Frontal cortex (tissue), 4 donors: ENCODE measurements around the gene KCNAB1. TPM values are rescaled to one million over a fixed set of nuclear protein-coding genes. Genes with fewer than 3 reads are reported as not detected.
"Not testable (repeated sequence)": the region's sequence is repeated elsewhere in the genome, so short reads cannot be mapped to it uniquely, and the experiment has no call there.

Source experiments
- DNase-seq, 2 donors: peaks; one replicate each; pipeline ENCODE4 v3.0.0; 2012; ENCODE audit warnings: low spot score in 2 of 2
- FAIRE-seq: peaks from 2 replicates; lab custom pipeline; 2012; peaks lifted over from hg19 to GRCh38; lab: Jason Lieb, UNC
- total RNA-seq: library from RNA; depleted of rRNA; stranded (reverse); fragments of >200 nt; gene quantifications from one replicate; pipeline ENCODE4 v1.2.3, GENCODE V29; 2014
- donor health status: control.
- donor health status: control.
- donor health status: control.

KCNAB1 gene
- 31.4 TPM for total RNA-seq

DNA sequence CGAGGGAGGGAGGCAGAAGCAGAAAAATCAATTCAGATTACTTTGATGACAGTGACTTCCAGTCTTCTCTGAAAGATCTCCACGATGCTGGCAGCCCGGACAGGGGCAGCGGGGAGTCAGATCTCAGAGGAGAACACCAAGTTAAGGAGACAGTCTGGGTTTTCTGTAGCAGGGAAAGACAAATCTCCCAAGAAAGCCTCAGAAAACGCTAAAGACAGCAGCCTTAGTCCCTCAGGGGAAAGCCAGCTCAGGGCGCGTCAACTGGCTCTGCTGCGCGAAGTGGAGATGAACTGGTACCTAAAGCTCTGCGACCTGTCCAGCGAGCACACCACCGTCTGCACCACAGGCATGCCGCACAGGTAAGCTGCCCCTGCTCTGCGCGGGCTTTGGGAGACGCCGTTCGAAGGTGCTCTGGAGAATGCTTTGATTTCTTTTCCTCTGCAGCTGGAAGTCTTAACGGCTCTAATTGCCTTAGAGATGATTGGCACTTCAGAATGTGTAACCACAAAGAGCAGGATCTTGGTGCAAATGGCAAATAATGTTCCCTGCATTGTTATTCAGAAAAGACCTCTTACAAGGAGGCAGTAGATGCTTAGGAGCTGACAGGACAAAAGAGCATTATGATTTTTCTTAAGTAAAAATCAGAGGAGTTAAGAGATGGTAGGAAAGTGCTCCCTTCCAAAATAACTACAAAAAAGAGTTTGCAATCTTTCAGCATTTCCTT, at the start of gene KCNAB1:
TSS of gene KCNAB1 (plus strand) at position 51 of the 724 bp plus-strand sequence.
- FAIRE-seq (no peak), DNase-seq (no peak)

DNA sequence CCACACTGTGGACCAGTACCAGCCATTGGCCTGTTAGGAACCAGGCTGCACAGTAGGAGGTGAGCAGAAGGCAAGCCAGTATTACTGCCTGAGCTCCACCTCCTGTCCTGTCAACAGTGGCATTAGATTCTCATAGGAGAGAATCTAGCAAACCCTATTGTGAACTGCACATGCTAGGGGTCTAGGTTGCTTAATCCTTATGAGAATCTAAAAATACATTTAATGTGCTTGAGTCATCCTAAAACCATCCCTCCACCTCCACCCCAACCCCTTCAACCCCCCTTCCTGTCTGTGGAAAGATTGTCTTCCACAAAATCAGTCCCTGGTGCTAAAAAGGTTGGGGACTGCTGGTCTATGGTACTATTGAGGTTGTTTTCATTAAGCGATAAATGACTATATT, 49.3 kb upstream of the KCNAB1 start:
- FAIRE-seq = no peak
- DNase-seq = no peak

DNA sequence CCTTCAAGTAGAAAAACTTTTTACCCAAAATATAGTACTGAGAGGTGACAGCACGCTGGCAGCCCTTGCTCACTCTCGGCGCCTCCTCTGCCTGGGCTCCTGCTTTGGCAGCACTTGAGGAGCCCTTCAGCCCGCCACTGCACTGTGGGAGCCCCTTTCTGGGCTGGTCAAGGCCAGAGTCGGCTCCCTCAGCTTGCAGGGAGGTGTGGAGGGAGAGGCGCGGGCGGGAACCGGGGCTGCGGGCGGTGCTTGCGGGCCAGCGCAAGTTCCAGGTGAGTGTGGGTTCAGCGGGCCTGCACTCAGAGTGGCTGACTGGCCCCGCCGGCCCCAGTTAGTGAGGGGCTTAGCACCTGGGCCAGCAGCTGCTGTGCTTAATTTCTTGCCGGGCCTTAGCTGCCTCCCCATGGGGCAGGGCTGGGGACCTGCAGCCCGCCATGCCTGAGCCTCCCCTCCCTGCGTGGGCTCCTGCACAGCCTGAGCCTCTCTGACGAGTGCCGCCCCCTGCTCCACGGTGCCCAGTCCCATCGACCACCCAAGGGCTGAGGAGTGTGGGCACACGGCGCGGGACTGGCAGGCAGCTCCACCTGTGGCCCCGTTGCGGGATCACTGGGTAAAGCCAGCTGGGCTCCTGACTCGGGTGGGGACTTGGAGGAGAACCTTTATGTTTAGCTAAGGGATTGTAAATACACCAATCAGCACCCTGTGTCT, 47.3 kb upstream of the KCNAB1 start:
- FAIRE-seq, DNase-seq: not testable (repeated sequence)

DNA sequence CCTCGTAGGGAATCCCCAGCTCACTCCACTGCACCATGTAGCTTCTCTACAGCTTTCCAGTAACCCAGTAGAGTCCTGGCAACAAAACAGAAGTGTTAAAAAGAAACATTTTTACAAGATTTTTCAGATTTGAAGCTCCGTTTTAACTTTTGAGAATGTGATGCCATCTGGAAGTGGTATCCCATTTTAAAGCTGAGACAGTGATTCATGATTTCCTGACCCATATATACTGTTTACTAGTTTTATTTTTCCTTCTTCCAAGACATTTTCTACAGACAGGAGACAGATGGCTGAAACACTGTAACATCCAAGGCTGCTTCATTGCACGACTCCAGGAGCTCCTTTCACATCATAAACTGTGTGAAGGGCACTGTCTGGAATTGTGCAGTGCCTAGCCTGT, 30.3 kb upstream of the KCNAB1 start:
- DNase-seq = no peak
- FAIRE-seq = no peak

DNA sequence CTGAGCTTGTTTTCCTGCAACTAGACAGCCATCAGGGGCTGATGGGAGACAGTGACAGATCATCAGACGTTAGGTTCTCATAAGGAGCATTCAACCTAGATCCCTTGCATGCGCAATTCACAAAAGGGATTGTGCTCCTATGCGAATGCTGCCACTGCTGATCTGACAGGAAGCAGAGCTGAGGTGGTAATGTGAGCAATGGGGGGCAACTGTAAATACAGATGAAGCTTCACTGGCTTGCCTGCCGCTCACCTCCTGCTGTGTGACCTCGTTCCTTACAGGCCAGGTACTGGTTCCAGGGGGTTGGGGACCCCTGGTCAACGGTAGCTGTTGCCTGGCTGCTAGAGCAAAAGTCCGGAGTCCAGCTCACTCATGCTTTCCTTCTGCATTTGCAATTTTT, 26.4 kb upstream of the KCNAB1 start:
- FAIRE-seq (no peak), DNase-seq (no peak)

DNA sequence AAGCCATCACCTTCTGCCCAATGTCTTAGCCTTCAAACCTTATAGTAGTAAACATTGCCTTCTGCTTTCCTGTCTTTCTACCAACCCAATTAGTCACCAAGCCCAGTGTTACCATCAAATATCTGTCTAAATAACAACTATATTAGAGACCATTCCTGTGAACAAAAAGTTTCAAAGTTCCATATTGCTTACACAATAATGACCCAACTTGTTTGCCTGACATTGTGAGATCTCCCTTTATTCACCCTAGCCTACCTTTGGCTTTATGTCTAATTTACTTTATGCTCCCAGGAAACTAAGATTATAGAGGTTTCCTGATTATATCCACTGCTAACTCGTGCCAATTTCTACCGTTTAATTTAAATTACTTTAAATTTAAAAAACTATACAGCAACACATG, 26.0 kb upstream of the KCNAB1 start:
- FAIRE-seq (no peak), DNase-seq (no peak)

DNA sequence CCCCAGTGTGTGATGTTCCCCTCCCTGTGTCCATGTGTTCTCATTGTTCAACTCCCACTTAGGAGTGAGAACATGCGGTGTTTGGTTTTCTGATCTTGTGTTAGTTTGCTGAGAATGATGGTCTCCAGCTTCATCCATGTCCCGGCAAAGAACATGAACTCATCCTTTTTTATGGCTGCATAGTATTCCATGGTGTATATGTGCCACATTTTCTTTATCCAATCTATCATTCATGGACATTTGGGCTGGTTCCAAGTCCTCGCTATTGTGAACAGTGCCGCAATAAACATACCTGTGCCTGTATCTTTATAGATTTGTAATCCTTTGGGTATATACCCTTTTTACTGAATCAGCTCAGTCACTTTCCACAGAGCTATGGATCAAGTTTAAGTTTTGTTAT, 24.7 kb upstream of the KCNAB1 start:
- FAIRE-seq = not testable (repeated sequence)

DNA sequence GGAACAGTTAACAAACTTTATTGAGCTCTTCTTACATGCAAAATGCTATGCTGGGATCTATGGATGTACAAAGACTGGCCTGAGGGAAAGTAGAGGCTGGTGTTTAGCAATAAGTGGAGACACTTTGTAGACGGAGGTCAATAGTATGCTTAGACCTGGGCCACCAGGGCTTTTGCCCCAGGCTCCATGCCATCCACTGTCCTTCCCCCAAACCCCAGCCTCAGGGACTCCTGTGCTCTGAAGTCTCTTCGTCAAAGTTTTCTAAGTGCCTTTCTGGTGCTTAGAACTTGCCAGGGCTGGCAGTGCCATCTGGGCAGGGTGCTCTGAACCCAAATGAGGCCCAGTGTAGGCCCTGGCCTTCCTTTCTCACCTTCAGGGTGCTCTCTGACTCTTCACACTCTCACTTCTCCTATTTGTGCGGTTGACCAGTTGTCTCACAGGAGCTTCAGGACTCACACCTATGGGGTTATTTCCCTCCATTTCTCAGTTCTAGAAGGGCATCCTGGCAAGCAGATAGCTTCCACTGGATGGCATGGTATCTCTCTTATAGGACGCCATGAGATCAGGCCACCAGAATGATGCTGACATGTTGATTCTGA, 21.8 kb upstream of the KCNAB1 start:
- no peak for FAIRE-seq
- DNase-seq = no peak

More for the DNA sequence above, 24.7 kb upstream of the KCNAB1 start:
- not testable (repeated sequence) for DNase-seq

DNA sequence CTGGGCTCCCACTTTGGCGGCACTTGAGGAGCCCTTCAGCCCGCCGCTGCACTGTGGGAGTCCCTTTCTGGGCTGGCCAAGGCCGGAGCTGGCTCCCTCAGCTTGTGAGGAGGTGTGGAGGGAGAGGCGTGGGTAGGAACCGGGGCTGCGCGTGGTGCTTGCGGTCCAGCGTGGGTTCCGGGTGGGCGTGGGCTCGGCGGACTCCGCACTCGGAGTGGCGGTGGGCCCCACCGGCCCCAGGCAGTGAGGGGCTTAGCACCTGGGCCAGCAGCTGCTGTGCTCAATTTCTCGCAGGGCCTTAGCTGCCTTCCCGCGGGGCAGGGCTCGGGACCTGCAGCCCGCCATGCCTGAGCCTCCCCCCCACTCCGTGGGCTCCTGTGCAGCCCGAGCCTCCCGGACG, 21.0 kb upstream of the KCNAB1 start:
- FAIRE-seq, DNase-seq: not testable (repeated sequence)

DNA sequence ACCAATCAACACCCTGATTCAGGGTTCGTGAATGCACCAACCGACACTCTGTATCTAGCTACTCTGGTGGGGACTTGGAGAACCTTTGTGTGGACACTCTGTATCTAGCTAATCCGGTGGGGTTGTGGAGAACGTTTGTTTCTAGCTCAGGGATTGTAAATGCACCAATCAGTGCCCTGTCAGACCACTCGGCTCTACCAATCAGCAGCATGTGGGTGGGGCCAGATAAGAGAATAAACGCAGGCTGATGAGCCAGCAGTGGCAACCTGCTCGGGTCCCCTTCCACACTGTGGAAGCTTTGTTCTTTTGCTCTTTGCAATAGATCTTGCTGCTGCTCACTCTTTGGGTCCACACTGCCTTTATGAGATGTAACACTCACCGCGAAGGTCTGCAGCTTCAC, 20.4 kb upstream of the KCNAB1 start:
- FAIRE-seq = not testable (repeated sequence)

DNA sequence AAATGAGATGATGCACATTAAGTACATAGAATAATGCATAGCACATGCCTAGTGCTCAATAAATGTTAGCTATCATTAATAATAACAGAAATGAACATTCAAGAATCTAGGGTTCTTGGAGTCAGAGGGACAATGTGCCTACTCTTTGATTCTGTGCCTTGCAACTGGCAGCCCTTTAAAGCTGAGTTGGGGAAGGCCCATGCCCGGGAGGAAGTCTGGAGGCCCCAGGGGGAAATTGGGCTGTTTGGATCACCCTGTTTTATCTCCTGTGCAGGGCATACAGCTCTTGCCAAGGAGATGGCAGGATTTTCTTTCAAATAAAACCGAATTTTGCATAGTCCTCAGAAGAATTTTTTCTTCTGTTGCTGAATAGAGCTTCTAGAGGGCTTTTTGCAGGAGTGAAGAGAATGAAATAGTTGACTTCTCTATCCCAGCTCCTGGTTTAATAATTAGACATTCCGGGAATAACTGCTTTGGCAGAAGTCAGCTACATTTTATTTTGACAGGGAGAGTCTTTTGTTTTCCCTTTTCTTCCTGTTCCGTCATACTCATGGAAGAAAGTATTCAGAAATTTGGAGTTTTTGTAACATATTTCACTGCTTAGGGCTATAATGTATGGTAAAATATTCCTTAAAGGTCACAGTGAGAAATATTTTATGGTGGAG, 18.0 kb upstream of the KCNAB1 start:
- no peak for FAIRE-seq
- DNase-seq = no peak

More for the DNA sequence above, 20.4 kb upstream of the KCNAB1 start:
- DNase-seq = not testable (repeated sequence)

DNA sequence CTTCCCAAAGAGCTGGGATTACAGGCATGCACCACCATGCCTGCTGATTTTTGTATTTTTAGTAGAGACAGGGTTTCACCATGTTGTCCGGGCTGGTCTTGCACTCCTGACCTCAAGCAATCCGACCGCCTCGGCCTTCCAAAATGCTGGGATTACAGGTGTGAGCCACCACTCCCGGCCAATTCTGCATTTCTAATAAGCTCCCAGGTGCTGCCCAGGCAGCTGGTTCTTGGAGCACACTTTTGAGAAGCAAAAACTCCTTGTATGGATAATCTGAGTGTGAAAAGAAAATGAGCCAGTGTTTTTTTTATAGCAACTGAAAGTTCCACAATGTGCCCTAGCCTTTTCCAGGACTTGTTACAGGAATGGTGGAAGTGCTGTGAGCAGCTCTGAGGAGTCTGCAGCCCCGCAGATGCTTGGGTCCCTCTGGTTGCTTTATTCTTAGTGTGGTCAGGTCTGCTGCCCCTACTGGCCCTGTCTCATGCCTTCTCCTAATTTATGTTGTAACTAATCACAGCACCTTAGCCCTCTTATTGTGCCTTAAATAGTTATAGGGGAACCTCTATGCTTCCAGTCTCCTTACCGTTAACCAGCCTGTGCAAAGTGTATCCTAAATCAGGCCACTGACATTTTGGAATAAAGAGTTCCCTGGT, 13.5 kb upstream of the KCNAB1 start:
- no peak for DNase-seq
- FAIRE-seq = no peak

DNA sequence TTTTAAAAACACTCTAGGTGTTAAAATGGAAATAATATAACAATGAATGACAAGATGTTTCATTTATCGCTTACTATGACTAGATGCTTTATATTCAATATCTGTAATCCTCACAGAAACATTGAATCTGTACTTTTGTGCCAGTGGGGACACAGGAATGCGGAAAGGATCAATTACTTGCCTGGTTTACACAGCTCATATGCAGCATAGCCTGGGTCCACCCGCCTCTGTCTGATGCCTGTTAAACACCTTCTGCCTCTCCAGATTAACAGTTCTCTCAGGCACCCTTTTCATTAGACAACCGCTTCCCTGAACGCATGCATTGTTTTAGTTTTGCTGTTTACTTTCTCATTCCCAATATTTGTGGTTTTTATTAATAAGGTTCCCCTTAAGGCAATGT, 12.9 kb upstream of the KCNAB1 start:
- no peak for FAIRE-seq

DNA sequence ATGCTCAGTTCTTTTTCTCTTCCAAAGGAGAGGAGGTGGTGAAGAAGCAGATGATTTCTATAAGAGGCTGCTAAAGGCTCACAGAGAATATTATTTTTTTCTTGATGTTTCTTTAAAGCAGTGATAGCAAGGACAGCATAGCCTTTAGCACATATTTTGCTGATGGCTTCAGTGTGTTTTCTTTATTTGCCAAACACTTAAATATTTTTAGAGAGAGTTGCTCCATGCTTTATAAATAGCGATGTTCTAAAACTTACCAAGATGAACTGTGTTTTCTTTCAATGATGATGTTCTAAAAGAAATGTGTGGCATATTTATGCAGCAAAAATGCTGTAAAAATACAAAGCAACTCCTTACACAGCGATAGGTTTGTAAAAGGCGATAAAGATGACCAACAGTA, 11.8 kb upstream of the KCNAB1 start:
- no peak for DNase-seq
- no peak for FAIRE-seq

More for the DNA sequence above, 12.9 kb upstream of the KCNAB1 start:
- DNase-seq = no peak

DNA sequence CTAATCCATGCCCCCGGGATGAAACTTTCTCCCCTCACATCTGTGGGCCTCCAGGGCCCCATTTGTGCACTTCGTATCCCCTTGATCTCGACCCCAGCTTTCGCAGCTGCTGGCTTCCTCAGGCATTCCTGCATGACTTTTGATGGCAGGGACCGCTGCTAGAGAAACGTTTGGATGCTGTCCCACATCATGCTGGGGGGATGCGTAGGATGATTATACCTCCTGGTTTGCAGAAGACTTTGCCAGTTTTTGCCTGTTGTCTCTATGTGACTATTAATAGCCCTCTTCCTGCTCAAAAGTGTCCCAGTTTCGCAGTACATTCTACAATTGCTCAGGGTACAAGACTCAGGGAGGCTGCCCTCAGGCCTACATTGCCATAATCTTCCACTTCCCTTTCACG, 10.4 kb upstream of the KCNAB1 start:
- FAIRE-seq (no peak), DNase-seq (no peak)

DNA sequence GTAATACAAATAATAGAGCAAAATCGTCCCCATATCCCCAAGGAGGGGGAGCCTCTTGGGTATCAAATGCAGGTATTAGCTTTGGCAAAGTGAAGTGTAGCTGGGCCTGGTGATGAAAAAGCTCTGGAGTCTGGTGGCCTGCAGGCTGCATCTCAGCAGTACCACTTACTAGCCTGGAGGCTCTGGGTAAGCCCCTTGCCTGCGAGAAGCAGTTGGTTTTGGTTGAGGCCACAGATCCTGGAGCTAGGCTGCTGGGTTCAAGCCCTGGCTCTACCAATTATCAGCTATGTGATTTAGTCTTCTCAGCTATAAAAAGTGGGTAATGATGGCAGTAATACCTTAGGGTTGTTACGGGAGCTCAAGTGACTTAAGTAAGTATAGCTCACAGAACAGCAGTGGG, 6.1 kb downstream of the KCNAB1 start:
- FAIRE-seq (no peak), DNase-seq (no peak)

DNA sequence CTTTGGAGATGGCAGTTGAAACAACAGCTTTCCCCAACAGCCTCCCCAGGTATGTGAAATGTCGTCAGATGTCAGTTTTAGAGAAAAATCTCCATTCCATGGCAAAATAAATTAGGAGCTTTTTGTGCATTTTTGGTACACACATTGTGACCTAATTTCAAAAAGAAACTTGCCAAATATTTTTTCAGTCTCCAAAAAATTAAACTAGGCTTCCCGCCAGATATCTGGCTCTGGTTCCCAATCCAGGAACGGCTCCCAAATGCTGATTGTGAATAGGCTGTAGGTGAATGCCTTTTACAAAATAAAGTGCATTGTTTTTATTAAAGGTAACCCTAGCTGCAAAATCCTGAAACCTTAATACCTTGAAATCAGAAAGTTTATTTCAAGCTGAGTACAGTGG, 10.9 kb downstream of the KCNAB1 start:
- FAIRE-seq = no peak

DNA sequence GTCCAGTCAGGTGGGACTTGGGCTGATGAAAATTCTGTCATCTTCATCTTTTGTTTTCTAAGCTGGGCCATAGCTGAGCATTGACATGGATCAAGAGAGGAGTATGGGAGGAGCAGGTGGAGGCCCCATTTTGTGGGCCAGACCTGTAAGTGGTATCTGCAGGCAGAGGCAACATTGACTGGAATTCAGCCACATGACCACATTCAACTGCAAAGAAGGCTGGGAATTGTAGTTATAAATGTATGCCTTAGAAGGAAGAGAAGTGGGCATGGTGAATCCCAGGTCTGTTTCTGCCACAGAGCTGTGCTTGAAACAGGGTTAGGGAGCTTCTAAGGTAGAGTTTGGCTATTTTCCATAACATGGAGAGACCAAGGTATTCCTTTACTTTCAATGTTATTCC, 11.4 kb downstream of the KCNAB1 start:
- DNase-seq (no peak), FAIRE-seq (no peak)

More for the DNA sequence above, 10.9 kb downstream of the KCNAB1 start:
- no peak for DNase-seq

DNA sequence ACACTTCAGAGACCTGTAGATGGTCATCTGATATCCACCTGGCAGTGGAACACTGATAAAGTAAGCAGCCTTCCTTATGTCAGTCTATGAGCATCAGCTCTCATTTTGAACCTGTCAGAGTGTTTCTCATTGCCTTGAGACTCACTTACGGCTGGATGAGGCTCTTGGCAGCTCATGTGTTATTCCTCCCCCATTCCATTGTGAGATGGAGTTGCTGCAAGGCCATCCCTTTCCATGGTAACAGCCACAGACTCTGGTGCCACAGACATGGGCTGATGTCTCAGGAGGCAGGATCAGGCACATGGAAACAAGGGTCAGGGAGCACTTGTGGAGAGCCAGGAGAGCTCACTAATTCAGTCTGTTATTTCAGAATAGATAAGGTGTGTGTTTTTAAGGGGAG, 11.9 kb downstream of the KCNAB1 start:
- no peak for DNase-seq
- FAIRE-seq = no peak

DNA sequence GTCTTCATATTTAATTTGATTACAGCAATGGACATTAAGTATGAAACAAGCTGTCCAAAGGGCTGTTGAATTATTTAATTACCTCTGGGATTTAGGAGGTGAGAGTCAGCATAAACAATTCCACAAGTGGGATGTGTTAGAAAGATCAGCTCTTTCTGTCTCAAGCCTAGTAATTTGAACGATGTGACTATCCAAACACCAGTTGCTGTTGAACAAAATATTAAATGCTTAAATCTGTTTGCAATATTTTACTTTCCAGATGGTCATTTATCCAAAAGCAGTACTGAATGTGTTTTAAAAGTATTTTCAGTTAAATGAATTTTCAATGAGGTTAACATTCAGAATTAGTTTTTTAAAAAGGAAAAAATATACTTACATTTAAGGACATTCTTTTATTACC, 12.7 kb downstream of the KCNAB1 start:
- FAIRE-seq (no peak), DNase-seq (no peak)
